Activated naive CD8-positive, alpha-beta T cell treated with anti-CD3 and anti-CD28 coated beads, Interleukin-2, amount 50 U/mL, for 16 hours (primary cell): ENCODE measurements around the gene BANK1.

Experiments used
- DNase-seq: peaks from one replicate; pipeline ENCODE4 v3.0.0-alpha.2; 2020; ENCODE audit warnings: low read depth, low spot score

BANK1 gene

DNA sequence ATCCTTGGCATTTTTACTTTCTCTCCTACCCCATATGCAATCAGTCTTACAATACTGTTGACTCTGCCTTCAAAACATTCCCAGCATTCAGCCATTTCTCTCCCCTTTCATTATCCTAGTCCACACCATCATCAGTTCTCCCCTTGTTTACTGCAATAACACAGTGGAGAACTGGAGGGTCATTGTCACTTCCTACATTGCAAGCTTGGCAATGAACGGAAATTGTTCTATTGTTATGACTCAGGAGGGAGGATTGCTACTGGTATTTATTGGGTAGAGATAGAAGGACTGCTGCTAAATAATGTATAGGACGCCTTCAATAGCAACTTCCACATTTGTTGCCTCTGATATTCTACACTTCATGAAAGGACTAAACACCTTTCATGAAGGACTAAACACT is 231.8 kb downstream of the BANK1 start:
- no peak for DNase-seq

DNA sequence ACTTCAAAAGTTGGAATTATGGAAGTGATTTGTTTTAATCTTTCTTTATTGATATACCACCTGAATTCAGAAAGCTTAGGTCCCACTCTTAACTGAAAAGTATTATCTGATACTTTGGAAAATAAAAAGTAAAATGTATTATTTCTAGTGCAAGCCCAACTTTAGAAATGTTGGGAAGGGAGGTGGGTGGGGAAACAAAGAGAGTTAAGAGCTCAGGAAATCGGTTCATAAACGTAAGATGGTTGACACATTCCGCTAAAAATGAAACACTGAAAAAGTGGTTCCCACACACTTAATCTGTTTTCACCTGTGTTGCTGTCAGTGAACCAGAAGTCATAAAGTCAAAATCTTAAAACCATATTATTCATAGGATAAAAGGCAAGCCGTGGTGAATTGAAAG is 237.4 kb downstream of the BANK1 start:
- no peak for DNase-seq

DNA sequence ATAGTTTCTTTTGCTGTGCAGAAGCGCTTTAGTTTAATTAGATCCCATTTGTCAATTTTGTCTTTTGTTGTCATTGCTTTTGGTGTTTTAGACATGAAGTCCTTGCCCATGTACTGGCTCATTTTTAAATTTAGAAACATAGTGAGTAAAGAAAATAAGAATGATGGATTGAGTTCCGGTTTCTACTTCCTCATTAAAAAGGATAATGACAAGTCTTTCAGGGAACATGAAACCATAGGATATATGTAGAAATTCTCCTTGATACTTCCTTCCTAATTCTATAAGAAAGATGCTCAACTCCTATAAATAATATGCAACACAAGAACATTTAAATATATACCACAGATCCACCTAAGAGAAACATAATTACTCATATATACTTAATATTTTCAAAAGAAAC is 240.9 kb downstream of the BANK1 start:
- DNase-seq: no peak

DNA sequence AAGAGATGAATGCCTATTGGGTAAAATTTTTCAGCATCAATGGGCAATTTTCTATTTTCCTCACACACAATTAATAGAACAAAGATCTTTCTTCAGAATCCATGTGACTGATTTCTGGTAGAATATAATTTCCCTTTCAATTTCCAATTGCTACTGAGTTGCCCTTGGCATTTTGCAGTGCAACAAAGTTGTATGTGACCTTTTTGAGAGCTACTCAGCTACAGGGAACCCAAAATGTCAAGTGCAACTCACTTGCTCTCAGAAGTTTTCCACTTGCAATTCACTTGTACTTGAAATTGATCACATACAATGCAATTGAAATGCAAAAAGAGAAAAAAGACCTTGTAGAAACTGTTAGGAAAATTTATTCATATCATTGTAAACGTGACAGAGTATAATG is 245.5 kb downstream of the BANK1 start:
- no peak for DNase-seq

DNA sequence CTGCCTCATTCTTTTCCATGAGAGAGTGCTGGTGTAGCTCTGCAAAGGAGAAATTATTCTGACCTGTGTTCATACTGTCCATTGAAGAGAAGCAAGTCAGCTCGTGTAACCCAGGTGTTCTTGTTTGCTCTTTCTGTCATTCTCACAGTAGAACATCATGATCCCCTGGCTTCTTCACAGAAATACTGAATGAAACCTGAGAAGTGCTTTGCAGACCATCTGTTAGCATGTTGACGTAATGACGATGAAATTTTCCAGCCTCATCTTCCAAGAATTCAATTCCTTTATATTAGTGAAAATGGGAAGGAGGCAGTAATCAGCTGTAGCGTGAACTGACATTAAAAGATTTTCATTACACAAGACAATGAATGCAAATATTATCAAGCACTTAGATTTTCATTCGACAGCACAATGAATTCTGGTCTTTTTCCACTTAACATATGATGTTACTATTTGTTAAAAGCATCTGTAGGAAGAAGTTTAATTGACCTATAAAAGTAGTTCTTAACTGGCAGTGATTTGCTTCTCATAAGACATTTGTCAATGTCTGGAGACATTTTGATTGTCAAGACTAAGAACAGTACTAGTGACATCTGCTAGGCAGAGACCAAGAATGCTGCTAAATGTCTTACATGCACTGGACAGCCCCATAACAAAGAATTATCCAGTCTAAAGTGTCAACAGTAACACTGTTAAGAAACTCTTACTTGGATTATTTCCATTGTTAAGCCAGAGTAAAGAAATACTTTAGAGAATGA is 246.3 kb downstream of the BANK1 start:
- DNase-seq: no peak

DNA sequence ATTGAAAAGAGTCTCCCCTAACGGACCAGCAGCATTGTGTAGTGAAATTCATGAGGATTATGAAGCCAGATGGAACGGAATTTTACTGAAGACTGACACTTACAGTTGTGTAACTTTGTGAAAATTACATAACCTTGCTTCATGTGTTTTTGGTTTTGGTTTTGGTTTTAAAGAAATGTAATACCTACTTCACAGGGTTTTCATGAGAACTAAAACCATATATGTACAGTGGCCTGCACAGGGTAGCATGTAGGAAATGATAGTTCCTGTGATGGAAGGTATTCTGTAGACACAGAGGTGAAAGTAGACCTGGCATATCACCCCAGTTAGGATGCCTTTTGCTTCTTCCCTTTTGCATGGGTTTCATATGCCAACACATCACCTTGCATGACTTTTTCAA is 247.0 kb downstream of the BANK1 start:
- DNase-seq: no peak

DNA sequence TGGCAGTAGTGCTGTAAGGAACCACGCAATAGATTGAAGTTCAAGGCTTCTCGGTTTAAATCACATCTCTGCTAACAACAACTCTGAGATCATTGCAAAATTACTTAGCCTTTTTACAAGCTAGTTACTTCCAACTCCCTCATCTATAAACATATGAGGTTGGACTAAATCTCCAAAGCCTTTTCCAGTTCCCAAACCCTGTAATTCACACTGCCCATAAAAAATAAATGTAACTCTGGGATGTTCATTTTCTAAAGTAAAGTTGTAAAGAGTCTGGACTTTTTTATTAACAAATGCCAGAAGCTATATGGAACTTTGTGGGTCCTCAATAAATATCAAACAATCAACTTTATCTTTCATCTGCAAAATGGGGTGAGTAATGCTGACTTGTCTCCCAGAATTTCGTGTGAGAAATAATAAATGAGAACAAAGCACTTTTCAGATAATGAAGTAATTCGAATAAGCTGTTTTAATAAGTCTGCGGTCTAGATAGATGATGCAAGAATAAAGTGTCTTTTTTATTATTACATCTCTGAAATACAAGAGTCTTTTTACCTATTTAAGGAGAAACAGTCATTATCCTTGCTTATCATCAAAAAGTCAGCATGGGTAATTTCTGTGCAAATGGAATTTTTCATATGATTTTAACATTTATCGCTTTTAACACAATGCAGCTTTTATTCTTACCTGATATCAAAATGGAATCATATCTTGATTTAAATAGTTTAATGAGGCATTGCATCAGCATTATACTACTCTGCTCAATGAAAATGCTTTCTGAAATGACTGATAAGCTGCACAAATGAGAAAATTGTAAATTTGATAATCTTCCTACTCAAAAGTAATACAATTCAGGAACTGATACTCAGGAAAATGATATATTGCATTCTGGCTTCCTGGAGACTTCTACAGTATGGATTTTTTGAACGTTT is 252.6 kb downstream of the BANK1 start:
- no peak for DNase-seq

DNA sequence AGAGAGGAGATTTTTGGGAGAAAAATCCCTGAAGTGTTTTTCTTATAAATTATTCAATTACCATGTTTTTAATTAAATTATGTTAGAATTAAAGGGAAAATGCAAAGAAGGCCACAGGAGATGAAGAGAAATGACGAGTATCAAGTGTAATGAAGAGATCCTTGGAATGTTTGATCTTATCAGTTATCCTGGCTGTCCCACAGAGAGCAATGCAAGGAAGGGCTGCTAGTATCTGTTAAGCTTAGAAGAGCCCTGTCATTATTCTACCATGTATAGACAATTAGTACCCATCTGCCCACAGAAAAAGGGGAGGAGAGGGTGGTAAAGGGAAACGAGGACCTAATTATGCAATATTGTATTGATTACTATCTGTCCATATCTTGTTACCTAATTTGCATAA is 257.1 kb downstream of the BANK1 start:
- DNase-seq: no peak

DNA sequence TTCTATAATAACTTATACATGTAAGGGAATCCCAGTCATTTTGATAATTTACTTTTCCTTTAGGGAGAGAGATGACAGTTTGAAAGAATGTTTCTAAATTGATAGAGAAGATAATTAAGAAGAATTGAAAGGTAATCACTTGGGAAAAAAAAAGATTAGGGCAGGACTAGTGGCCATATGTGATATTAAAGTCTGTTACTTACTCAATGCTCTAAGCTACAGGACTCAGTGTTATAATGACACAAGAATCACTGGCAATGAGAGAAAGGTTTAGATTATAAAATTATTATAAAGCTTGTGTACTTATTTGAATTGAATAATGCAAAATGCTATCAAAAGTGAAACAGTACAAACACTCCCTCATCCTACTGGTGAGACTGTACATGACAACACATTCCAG is 265.3 kb downstream of the BANK1 start:
- DNase-seq: no peak

DNA sequence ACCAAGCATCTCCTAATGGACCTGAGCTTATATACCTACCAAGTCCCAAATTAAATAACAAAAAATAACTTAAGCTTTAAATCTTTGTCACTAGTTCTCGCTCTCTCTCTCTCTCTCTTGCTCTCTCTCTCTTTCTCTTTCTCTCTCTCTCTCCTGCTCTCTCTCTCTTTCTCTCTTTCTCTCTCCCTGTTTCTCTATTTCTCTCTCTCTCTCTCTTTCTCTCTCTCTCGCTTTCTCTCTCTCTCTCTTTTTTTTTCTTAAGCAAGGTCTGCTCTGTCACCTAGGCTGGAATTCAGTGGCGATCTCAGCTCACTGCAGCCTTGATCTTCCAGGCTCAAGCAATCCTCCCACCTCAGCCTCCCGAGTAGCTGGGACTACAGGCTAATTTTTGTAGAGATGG is 266.6 kb downstream of the BANK1 start:
- DNase-seq: no peak

DNA sequence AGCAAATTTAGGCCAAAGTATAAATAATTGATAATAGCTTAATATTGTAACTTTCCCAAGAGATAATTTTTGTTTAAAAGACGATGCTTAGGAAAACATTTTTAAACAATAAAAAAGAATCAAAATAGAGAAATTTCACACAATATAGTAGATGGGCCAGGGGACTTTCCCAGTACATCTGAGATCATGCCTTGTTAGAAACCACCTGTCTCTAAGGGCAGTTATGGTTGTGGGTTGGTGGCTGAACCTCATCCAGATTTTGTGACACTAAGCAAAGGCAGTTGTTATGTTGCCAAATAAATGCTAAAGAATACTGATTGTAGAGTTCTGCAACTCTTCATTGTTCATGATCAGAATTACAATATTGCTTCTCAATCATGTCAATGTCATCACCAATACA is 270.6 kb downstream of the BANK1 start:
- no peak for DNase-seq

DNA sequence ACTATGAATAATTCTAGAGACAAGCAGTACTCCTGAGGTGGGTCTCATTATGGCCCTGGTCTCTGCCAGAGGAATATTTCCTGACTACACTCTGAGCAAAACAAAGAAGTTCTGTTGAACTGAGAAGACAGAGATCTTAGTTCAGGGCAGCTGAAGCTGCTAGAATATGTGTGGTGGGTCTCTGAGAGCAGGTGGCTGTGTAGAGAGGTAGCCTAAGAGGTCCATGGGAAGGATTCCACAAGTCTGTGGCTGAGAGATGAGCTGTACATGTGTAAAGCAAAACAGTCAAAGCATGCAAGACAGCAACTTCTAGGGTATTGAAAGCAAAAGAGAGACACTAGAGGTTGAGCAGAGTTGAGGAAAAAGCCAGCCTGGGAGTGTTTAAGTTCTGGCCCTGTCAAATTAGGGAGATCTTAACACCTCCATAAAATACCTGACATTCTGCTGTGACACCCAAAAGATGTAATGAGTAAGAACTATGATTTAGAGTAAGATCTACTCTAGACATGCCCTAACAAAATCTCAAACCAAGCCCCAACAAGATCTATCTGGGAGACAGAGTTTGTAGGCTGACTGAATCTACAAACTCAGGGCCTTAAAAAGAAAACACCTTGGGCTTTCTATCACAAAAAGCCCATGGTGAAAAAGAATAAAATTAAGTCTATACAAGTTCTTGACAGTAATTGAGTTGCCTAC is 274.4 kb downstream of the BANK1 start:
- no peak for DNase-seq

DNA sequence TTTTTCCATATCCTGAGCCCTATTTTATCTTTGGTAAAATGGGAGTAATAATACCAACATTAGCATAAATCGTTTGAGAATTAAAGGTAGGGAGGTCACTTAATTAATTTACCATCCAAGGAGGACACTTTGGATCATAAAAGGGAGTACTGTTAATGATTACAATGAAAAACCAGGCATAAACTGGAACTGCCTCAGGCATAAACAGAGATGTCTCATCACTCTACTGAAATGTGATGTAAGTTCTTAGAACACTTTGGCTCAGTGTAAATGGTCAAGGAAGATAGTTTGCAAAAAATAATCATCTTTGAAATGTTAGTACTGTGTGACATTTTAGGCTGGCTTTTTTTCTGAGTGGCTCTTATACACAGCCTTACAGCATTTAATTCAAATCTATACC is 286.1 kb downstream of the BANK1 start:
- no peak for DNase-seq

DNA sequence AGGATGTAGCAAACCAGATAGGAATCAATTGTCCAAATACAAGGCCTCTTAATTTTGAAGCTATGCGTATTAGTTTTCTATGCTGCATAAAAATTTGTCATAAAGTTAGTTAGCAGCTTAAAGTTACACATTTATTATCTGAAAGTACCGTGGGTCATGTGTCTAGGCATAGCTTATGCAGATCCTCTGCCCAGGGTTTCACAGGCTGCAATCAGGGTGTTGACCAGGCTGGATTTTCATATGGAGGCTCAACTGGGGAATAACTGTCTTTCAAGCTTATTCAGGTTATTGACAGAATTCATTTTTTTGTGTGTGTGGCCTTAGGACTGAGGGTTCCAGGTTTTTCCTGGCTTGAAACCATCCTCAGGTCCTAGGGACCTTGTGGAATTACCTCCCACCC is 289.7 kb downstream of the BANK1 start:
- no peak for DNase-seq

DNA sequence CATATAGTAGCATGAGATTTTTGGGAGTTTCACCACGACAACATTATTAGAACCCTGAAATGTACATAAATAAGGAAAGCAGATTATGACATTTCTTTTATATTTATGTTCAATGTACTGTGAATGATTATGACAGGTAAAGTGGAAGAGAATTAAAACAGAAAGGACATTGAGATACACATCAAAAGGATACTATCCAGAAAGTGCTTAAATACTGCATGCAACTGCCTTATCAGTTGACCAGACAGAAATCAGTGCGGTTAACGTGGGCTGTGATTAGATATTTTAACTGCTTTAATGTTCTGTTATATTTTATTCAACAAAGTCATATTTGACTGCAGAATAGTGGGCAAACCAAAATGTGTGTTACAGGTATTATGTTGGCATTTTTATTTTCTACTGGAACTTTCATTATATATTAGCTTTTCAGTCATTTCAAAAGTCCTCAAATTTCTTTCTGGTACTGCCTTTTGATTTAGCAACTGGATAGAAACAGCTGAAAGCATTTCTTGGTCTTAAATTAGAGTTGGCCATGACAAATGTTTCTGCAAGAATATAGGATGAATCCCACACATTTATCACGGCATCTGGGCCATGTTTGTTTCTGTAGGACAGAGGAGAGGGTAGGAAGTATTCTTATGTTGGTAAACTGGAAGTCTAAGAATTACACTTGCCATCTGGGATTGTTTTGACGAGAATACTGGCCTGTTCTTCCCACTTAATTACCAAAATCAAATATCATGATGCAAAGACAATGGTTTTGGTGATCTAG is 299.5 kb downstream of the BANK1 start:
- no peak for DNase-seq

DNA sequence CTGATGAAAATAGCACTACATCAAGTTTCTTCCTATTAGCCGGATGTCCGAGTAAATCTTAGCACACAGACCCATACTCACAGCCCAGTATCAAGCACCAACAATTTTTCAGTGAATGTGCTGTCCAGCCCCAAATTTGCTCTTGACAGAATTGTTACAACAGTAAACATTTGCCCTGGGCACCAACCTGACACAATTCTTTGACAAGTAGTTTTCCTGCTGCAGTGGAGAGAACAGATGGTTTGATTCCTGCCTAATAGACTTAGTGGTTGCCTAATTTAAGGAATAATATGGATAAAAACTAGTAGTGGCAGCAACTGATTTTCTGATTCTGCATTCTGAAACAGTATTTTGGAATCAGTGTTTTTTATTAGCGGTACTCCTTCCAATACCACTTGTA is 301.1 kb downstream of the BANK1 start:
- DNase-seq: no peak

DNA sequence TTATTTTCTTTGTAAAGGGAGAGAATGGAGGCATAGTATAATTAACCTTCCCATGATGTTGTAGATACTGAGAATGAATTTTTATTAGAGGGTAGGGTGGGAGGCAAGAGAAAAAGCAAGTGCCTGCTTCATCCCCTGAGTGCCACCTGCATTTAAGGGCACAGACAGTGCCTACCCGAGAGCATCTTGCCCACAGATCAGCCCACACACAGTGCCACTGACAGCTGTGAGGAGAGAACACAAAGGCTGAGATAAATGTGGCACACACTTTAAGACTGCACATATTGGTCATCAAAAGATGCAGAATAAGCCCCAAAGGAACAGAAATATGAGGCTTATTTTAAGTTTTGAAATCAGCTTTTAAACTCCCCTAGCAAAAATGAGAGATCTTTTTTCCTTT is 304.0 kb downstream of the BANK1 start:
- no peak for DNase-seq

DNA sequence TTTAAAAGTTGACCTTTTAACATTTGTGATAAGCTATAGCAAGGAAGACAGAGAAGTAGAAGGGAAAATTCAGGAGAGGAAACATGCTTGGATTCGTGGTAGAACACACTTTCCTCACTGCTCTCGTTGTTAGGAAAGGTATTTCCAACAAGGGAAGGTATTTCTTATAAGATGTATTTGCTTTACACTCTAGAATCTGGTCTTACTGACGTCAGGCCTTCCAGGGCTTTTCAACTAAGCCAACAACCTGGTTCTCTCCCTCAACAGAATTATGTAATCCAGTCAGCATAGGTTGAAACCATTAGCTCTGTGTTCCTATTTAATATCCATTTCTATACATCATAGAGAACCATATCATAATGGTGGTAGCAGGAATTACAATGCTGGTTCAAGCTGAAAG is 312.8 kb downstream of the BANK1 start:
- no peak for DNase-seq

DNA sequence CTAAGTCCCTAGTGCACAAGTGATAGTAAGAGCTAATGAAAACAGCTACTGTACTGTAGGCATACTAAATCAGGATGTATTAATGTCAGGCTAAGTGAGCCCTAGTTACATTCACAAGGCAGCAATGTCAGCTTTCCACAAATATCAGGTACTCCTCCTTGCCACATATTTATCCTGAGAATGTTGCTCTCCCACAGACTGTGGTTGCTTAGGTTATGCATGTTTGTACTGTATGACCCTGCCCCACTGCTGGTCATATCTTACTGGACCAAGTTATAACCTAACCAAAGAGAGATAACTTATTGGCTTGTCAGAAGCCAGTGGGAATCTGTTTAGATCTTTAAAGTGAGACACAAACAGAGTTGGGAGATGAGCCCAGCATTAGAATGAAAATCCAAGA is 313.7 kb downstream of the BANK1 start:
- DNase-seq: no peak

DNA sequence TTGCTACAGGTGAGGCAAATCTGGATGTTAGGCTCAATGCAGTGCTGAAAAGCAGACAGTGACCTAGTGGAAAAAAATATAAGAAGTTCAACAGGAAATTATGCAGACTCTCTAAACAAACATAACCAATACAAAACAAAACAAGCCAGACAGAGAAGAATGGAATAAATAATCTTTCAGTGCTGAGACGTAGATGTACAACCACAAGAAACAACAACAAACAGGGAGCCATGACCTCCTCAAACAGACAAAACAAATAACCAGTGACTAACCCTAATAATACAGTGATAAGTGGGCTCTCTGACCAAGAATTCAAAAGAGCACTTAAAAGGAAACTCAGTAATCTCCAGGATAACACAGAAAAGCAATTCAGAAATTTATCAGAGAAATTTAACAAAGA is 315.5 kb downstream of the BANK1 start:
- no peak for DNase-seq

DNA sequence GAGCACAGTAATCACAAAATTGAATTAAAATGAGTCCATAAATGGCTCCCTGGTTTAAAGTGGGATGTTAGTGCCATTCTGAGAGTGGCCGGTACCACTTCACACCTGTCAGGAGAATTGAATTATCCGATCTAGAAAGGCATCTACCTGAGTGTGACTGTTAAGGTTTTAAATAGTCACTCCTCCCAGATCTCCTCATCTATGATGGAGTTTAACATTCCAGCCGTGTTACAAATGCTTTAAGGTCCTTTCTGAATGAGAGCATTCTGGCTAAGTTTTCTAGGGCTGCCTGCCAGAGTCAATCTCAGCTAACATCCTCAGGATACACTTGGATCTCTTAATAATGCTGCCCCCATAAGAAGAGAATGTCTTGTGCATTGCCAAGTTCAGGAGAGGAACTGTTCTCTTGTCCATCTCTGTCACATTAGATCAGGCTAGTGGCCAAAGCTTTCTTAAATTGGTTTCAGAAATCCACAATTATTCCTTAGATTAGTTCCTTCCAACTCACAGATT is 323.6 kb downstream of the BANK1 start:
- no peak for DNase-seq

DNA sequence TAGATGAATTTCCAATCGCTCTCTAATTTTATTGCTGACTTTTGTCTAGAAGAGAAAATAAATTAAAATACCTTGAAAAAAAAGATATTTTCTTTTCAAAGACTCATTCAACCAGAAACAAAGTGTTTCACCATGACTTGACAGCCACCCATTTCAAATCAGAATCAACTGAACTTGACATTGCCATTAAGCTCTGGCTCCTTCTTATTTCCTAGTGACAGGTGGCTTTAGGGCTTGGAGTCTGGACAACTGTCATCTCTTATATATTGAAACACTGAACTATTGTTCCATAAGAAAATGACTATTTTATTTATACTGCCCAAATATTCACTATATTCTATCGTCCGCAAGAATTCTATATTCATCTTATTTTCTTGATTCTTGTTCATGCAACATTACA is 325.6 kb downstream of the BANK1 start:
- DNase-seq: no peak
